Measurements from ENCODE around the gene HECTD4. TPM values are rescaled to one million over a fixed set of nuclear protein-coding genes. Genes with fewer than 3 reads are reported as not detected.

The HECTD4 gene
- total RNA-seq, 1 experiment from 2014 or later: 54.5 TPM

DNA sequence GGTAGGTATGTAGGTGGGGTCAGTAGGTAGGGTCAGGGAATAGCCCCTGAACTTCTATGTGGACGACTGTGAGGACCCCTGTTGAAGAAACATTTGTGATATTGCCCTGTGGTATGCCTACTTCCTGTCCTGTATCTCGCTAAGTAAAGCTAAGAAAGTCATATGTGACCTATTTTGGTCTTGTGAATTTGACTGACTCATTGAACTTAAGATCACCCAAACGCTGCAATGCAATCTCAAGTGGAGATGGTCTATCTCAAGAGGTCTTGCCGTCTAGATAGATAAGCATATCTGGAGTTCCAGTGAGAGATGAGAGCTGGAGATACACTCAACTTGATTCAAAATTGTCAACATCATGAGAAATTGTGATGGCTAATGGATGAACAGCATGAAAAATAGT is 183.1 kb downstream of the HECTD4 start:
- no peaks in the 10 kb centered on the region for H3K27me3 Mint-ChIP-seq (ENCODE audit: insufficient read depth, unreplicated experiment)
- no peaks in the 10 kb centered on the region for H3K9me3 Mint-ChIP-seq (ENCODE audit: unreplicated experiment)
- no peaks in the 10 kb centered on the region for H3K9me3 ChIP-seq
- no peaks in the 10 kb centered on the region for H3K27me3 ChIP-seq (replicated peaks; ENCODE audit: control insufficient read depth, insufficient read depth, low read length)
- intact Hi-C loops (cut with micrococcal nuclease; ENCODE audit: unreplicated experiment): no loop called here
- H3K36me3 ChIP-seq (ENCODE audit: control insufficient read depth, insufficient read depth, low read length): no peaks in the 10 kb centered on the region
- no peak overlapping the region for H3K4me3 ChIP-seq (ENCODE audit: low read depth, low read length)
- CTCF ChIA-PET: interaction anchor here (2.6 kb wide), 1 partner anchor 188 kb away, joined by 71 read pairs; no protein-coding TSS in a partner anchor
- H3K36me3 Mint-ChIP-seq (ENCODE audit: insufficient read depth, unreplicated experiment): peaks cover 44% of the 10 kb centered on the region
- H3K4me1 Mint-ChIP-seq (ENCODE audit: low read depth, unreplicated experiment): no peaks in the 10 kb centered on the region
- TF ChIP-seq, protein P1, sequence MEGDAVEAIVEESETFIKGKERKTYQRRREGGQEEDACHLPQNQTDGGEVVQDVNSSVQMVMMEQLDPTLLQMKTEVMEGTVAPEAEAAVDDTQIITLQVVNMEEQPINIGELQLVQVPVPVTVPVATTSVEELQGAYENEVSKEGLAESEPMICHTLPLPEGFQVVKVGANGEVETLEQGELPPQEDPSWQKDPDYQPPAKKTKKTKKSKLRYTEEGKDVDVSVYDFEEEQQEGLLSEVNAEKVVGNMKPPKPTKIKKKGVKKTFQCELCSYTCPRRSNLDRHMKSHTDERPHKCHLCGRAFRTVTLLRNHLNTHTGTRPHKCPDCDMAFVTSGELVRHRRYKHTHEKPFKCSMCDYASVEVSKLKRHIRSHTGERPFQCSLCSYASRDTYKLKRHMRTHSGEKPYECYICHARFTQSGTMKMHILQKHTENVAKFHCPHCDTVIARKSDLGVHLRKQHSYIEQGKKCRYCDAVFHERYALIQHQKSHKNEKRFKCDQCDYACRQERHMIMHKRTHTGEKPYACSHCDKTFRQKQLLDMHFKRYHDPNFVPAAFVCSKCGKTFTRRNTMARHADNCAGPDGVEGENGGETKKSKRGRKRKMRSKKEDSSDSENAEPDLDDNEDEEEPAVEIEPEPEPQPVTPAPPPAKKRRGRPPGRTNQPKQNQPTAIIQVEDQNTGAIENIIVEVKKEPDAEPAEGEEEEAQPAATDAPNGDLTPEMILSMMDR (IDR thresholded peaks at IDR 0.05; ENCODE audit: insufficient read depth in 1 of 2, low read depth in 1 of 2, low read length in 1 of 2, severe bottlenecking in 1 of 2, unreplicated experiment in 1 of 2): no peak
- no peak overlapping the region for H3K4me3 Mint-ChIP-seq (ENCODE audit: unreplicated experiment)
- BruUV-seq (replicated peaks): no TSS peak
- no peaks in the 10 kb centered on the region for H3K4me1 ChIP-seq
- H3K27ac Mint-ChIP-seq (ENCODE audit: unreplicated experiment): no peak overlapping the region
- DNase-seq: no peak
- POLR2A ChIA-PET: no interaction called here

DNA sequence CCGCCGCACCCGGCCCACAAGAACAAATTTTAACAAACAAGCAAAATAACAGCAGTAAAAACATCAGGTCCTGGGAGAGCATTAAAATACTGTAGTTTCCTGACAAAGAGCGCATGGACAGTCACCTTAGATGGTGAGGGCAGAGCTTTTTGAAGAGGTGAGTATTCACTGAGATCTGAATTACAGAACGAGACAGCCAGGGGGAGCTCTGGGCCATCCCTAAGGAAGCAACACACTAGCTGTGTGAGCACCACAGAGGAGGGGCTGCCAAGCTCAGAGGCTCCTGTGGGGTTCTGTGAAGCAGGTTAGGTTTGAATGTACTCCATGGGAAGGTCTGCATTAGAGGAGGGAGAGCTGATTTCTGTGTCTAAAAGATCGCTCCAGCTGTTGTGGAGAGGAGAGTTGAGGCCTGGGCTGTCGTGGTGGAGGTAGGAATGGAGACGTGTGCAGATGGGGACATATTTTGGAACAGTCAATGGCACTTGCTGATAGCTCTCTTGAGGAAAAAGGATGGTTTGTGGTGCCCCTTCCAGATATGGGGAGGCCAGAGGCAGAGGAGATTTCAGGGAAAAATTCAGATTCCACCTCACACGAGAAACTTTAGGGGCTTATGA is 184.0 kb downstream of the HECTD4 start:
- no peak overlapping the region for H3K27ac Mint-ChIP-seq (ENCODE audit: unreplicated experiment)
- no peaks in the 10 kb centered on the region for H3K9me3 Mint-ChIP-seq (ENCODE audit: unreplicated experiment)
- H3K4me3 Mint-ChIP-seq (ENCODE audit: unreplicated experiment): no peak overlapping the region
- intact Hi-C loops (cut with micrococcal nuclease; ENCODE audit: unreplicated experiment): loop anchor here (1.0 kb wide), 1 partner anchor 189 kb away; no protein-coding TSS in a partner anchor
- peak; percentile 75 to 77 for DNase-seq
- Histone ChIP-seq H3K4me3 (ENCODE audit: low read depth, low read length) (no peak overlapping the region), H3K36me3 (ENCODE audit: control insufficient read depth, insufficient read depth, low read length) (no peaks in the 10 kb centered on the region), H3K4me1 (no peaks in the 10 kb centered on the region), H3K27me3 (replicated peaks; ENCODE audit: control insufficient read depth, insufficient read depth, low read length) (no peaks in the 10 kb centered on the region), H3K9me3 (no peaks in the 10 kb centered on the region)
- POLR2A ChIA-PET: interaction anchor here (0.5 kb wide), 1 partner anchor 513 kb away, joined by 3 read pairs; no protein-coding TSS in a partner anchor
- no peaks in the 10 kb centered on the region for H3K4me1 Mint-ChIP-seq (ENCODE audit: low read depth, unreplicated experiment)
- no TSS peak for BruUV-seq (replicated peaks)
- CTCF ChIA-PET: interaction anchor here (0.6 to 2.6 kb wide), 17 partner anchors 10 to 500 kb away, joined by 3 to 71 read pairs (median 4); partner anchors contain the start of gene TRAFD1
- TF ChIP-seq, protein P1 (IDR thresholded peaks at IDR 0.05; ENCODE audit: insufficient read depth in 1 of 2, low read depth in 1 of 2, low read length in 1 of 2, severe bottlenecking in 1 of 2, unreplicated experiment in 1 of 2): peak; percentile 62 to 78
- peaks cover 47% of the 10 kb centered on the region for H3K36me3 Mint-ChIP-seq (ENCODE audit: insufficient read depth, unreplicated experiment)
- H3K27me3 Mint-ChIP-seq (ENCODE audit: insufficient read depth, unreplicated experiment): no peaks in the 10 kb centered on the region

- BruUV-seq (replicated peaks): no TSS peak
- Histone ChIP-seq H3K9me3 (no peaks in the 10 kb centered on the region), H3K27me3 (replicated peaks; ENCODE audit: control insufficient read depth, insufficient read depth, low read length) (no peaks in the 10 kb centered on the region), H3K36me3 (ENCODE audit: control insufficient read depth, insufficient read depth, low read length) (no peaks in the 10 kb centered on the region), H3K4me3 (ENCODE audit: low read depth, low read length) (no peak overlapping the region), H3K4me1 (no peaks in the 10 kb centered on the region)
- H3K27ac Mint-ChIP-seq (ENCODE audit: unreplicated experiment): no peak overlapping the region
- ChIA-PET CTCF (interaction anchor here (0.6 to 1.1 kb wide), 4 partner anchors 25 to 254 kb away, joined by 3 read pairs; no protein-coding TSS in a partner anchor), POLR2A (no interaction called here)
- TF ChIP-seq, protein P1 (IDR thresholded peaks at IDR 0.05; ENCODE audit: insufficient read depth in 1 of 2, low read depth in 1 of 2, low read length in 1 of 2, severe bottlenecking in 1 of 2, unreplicated experiment in 1 of 2): no peak
- intact Hi-C loops (cut with micrococcal nuclease; ENCODE audit: unreplicated experiment): no loop called here
- no peaks in the 10 kb centered on the region for H3K9me3 Mint-ChIP-seq (ENCODE audit: unreplicated experiment)
- no peaks in the 10 kb centered on the region for H3K4me1 Mint-ChIP-seq (ENCODE audit: low read depth, unreplicated experiment)
- H3K36me3 Mint-ChIP-seq (ENCODE audit: insufficient read depth, unreplicated experiment): peaks cover 64% of the 10 kb centered on the region
- no peak overlapping the region for H3K4me3 Mint-ChIP-seq (ENCODE audit: unreplicated experiment)
- DNase-seq: no peak
- no peaks in the 10 kb centered on the region for H3K27me3 Mint-ChIP-seq (ENCODE audit: insufficient read depth, unreplicated experiment)
Observed at GRCh38 chr12:112196196-112196875, 185.9 kb downstream of the HECTD4 start.

All from Caco-2 (cell line).